Midbrain (tissue), 1 donor: ENCODE data around the gene COPG1.

ENCODE experiments used
- DNase-seq: peaks from one replicate; lab custom pipeline; 2025; lab: John Stamatoyannopoulos, UW

The COPG1 gene

DNA sequence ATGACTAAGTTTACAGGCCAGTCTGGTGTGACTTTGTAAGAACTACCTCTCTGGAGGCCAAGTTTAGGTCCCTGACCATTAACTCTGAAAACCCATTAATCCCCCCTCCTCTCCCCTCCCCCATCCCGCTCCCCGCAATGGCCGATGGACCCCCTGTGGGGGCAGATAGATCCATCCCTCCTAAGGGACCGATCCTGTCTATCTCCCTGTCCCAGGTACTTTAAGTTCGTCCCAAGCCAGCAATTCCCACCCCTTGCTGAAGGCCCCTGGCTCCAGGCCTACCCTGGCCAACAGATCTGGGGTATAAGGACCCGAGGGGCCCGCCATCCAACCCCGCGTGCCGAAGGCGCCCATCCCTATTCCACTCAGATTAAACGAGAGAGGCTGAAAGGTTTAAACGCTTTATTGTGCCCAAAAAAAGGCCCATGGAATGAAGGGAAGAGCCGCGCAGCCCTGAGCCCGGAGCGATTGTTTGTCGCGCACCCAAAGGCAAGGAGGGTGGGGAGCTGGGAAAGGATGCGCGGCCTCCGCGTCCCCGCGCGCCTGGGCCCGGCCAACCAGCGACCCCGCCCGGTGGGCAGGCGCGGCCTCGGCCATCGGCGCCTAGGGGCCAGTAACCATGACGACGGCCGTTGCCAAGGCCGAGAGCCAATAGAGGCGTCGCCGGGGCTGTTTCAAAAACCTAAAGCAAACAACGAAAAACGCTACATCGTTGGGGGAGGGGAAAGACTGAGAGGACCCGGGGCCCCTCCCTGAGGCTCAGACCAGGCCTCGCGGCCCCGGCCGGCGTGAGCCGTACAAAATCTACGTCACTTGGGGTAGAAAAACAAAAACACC is 65.2 kb downstream of the COPG1 start:
- peak; percentile 87 for DNase-seq

DNA sequence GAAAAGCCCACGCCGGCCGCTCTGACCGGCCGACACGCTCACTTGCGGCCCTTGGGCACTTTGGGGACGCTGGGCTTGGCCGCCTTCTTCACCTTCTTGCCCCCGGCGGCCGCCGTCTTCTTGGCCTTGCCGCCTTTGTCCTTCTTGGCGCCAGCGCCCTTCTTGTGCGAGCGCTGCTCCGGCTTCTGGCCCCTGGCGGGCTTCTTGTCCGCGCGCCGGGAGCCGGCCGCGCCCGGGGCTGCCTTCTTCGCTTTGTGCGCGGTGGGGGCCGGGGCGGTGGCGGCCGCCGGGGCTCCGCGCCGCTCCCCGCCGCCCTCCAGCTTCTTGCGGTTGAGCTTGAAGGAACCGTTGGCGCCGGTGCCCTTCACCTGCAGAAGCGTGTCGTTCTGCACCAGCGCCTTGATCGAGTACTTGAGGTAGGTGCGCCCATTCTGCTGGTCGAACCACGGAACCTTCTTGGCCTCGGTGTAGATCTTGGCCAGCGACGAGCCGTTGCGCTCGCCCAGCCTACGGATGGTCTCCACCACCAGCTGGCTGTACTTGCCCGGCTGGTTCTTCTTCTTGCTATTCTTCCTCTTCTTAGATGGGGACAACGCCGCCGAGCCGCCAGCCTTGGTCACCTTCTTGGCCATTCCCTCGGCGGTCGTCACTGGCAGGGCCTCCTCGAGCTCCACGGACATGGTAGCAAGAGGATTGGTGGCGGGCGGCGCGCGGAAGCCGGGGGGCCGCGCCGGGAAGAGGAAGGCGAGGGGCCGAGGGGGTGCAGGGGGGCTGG is 66.0 kb downstream of the COPG1 start:
- DNase-seq = peak; percentile 18

DNA sequence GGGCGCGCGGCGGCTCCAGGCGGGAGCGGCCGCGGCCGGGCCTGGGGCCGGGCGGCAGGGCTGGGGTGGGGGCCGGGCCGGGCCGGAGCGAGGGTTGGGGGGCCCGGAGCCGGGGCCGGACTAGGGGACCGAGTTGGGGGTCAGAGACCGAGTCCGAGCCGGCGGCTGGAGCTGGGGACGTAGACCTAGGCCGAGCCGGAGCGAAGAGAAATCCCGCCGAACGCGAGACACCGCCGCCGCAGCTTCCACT is 66.5 kb downstream of the COPG1 start:
- no peak for DNase-seq

GRCh38 chr3:129316248-129317013 is 67.0 kb downstream of the COPG1 start:
- peak; percentile 88 for DNase-seq

GRCh38 chr3:129317014-129317771 is 67.8 kb downstream of the COPG1 start:
- DNase-seq = no peak

DNA sequence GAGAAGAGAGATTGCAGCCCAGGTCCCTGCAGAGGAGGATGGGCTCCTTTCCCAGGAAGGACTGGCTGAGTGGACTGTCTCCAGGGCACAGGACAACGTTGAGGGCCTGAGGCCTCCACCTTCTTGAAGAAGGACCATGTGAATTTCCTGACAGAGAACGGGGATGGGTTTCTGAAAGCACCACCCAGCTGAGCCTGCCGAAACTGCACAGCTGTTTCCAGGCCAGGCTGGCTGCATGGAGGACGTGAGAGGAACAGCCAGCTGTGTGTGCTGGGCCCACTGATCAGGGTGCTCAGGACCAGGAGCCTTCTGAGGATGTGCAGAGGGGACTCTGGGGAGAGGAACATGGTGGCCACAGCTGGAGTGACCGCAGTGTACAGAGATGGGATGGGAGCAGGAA is 68.4 kb downstream of the COPG1 start:
- DNase-seq = no peak

DNA sequence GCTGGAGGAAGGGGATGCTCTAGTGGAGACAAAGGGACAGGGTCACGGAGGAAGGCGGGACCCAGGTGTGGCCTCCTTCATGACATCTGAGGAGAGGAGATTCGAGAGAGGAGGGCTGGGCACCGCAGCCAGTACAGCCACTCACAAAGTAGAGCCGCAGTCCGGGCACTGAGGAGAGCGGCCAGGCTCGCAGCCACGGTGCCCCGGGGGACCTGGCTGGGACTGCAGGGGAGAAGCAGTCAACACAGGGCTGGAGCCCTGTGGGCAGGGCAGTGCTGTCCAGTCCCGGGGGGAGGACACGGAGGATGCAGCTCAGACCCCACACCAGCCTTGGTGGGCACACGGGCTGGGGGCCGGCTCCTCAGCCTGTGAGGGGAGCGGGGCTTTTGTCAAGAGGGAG is 69.5 kb downstream of the COPG1 start:
- no peak for DNase-seq

- DNase-seq = no peak
Observed at GRCh38 chr3:129320261-129320660, 70.9 kb downstream of the COPG1 start.

DNA sequence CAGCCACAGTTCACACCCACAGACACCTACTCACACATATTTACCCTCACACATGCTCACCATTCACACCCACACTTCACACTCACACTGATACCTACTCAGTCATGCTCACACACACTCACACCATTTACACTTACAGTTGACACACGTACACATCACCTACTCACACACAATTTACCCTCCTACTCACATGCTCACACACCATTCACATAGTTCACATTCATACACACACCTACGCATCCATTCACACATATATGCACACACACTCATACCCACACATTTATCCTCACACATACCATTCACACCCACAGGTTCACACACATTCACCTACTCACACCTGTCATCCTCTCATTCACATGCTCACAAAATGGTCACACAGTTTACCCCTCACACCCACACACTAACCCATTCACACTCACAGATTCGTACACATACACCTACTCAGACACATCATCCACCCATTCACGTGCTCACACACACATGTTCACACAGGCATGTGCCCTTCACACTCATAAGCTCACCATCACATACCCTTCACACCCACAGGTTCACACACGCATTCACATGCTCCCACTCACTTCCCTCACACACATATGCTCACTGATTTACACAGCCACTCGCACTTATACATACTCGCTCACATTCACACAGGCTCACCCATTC is 71.5 kb downstream of the COPG1 start:
- no peak for DNase-seq

- no peak for DNase-seq
Observed at GRCh38 chr3:129321887-129322286, 72.5 kb downstream of the COPG1 start.

GRCh38 chr3:129323651-129324294 is 74.4 kb downstream of the COPG1 start:
- no peak for DNase-seq

DNA sequence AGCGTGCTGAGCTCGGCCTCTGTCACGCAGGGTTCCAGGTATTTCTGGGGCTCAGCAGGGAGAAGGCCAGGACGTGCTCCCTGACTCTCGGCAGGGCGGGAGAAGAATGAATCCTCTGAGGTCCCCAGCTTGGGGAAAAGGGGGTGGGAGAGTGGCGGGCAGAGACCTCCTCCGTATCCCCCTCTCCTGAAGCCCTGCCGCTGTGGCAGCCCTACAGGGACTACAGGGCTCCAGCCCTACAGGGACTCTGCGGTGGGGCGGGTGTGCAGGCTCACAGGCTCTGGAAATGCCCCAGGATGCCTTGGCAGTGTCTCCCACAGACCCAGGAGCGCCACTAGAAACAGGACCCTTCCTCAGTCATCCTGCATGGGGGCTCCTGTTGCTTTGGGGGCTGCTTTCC is 75.4 kb downstream of the COPG1 start:
- no peak for DNase-seq

DNA sequence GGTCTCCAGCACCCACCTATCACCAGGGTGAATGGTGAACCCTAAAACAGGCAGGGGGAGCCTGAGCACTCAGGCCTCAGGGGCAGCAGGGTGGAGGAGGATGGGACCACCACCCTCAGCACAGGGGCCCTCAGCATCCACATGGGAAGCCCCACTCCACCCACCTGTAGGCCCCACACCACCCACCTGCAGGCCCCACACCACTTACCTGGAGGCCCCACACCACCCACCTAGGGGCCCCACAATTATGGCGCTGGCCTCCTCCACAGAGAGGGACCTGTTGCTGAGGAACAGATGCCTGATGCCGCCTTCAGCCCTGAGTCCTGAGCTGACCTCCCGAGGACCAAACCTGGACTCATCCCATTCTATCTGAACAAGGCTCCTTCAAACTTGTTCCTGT is 76.0 kb downstream of the COPG1 start:
- no peak for DNase-seq

GRCh38 chr3:129326138-129326537 is 76.7 kb downstream of the COPG1 start:
- no peak for DNase-seq

GRCh38 chr3:129326595-129326994 is 77.2 kb downstream of the COPG1 start:
- DNase-seq = no peak
